ENCODE results near the gene BDH1.

DNA sequence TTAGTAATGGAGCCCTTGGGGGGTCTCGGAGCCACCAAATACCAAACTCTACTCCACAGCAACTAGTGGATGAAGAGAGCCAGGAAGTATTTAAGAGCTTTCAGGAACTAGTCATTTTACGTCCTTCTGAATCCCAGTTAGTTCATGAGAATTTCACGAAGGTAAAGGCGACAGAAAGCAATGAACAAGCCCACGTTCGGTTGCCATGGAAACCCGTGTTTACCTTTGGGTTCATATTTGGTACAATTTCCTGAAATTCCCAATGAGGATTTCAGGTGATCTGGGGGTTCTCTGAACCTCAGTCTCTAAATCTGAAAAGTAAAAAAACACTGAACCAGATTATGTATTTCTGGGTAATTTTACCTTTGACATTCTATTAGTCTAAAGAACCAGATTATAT lies 93.0 kb downstream of the BDH1 start:
- TF ChIP-seq, protein P1, sequence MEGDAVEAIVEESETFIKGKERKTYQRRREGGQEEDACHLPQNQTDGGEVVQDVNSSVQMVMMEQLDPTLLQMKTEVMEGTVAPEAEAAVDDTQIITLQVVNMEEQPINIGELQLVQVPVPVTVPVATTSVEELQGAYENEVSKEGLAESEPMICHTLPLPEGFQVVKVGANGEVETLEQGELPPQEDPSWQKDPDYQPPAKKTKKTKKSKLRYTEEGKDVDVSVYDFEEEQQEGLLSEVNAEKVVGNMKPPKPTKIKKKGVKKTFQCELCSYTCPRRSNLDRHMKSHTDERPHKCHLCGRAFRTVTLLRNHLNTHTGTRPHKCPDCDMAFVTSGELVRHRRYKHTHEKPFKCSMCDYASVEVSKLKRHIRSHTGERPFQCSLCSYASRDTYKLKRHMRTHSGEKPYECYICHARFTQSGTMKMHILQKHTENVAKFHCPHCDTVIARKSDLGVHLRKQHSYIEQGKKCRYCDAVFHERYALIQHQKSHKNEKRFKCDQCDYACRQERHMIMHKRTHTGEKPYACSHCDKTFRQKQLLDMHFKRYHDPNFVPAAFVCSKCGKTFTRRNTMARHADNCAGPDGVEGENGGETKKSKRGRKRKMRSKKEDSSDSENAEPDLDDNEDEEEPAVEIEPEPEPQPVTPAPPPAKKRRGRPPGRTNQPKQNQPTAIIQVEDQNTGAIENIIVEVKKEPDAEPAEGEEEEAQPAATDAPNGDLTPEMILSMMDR (IDR thresholded peaks at IDR 0.05), result no peak
- TF ChIP-seq JUND (IDR thresholded peaks at IDR 0.05) (no peak), RAD21 (IDR thresholded peaks at IDR 0.05; ENCODE audit: low read length) (no peak), MXI1 (IDR thresholded peaks at IDR 0.05; ENCODE audit: low read depth, low read length) (no peak), TEAD4 (IDR thresholded peaks at IDR 0.05; ENCODE audit: borderline replicate concordance, insufficient read depth) (no peak), POLR2AphosphoS5 (IDR thresholded peaks at IDR 0.05; ENCODE audit: low read depth, low read length) (no peak), EZH2phosphoT487 (IDR thresholded peaks at IDR 0.05; ENCODE audit: borderline replicate concordance, low read depth) (no peak), NRF1 (IDR thresholded peaks at IDR 0.05; ENCODE audit: low read depth, low read length) (no peak), GABPA (IDR thresholded peaks at IDR 0.05; ENCODE audit: low read depth) (no peak)
- TF ChIP-seq, protein P2, sequence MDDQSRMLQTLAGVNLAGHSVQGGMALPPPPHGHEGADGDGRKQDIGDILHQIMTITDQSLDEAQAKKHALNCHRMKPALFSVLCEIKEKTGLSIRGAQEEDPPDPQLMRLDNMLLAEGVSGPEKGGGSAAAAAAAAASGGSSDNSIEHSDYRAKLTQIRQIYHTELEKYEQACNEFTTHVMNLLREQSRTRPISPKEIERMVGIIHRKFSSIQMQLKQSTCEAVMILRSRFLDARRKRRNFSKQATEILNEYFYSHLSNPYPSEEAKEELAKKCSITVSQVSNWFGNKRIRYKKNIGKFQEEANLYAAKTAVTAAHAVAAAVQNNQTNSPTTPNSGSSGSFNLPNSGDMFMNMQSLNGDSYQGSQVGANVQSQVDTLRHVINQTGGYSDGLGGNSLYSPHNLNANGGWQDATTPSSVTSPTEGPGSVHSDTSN (IDR thresholded peaks at IDR 0.05), result no peak

Measured in SK-N-SH (cell line).